KMS-11 (cell line): Measurements from ENCODE around the gene ME2.

Experiments
- H2AFZ ChIP-seq: fragments of 200-600 bp; sonication (generic); 2 replicates; pipeline ENCODE4 v1.6.1; 2016; ENCODE audit warnings: antibody characterized with exemption, mixed run types, low read depth
- H3K27ac ChIP-seq: fragments of 200-600 bp; sonication (generic); 2 replicates; pipeline ENCODE4 v1.6.1; 2016; ENCODE audit warnings: mild to moderate bottlenecking, mixed run types
- H3K27me3 ChIP-seq: fragments of 200-600 bp; sonication (generic); 2 replicates; pipeline ENCODE4 v1.6.1; 2017; ENCODE audit warnings: mild to moderate bottlenecking, low read depth, mixed run types, moderate library complexity; ENCODE audit not compliant: insufficient read depth
- H3K36me3 ChIP-seq: fragments of 200-600 bp; sonication (generic); 2 replicates; pipeline ENCODE4 v1.6.1; 2017; ENCODE audit warnings: mild to moderate bottlenecking, mixed run types; ENCODE audit not compliant: insufficient read depth
- H3K4me1 ChIP-seq: fragments of 200-600 bp; sonication (generic); 2 replicates; pipeline ENCODE4 v1.6.1; 2016; ENCODE audit warnings: mild to moderate bottlenecking, low read depth, mixed run types; ENCODE audit not compliant: poor library complexity, severe bottlenecking
- H3K4me2 ChIP-seq: fragments of 200-600 bp; sonication (generic); 2 replicates; pipeline ENCODE4 v1.7.0; 2016; ENCODE audit warnings: mild to moderate bottlenecking, mixed run types
- H3K4me3 ChIP-seq: fragments of 200-600 bp; sonication (generic); IDR thresholded peaks from 2 replicates; pipeline ENCODE4 v1.6.1; 2017; ENCODE audit warnings: low read depth, low read length, mixed read lengths; ENCODE audit not compliant: insufficient read depth
- H3K79me2 ChIP-seq: fragments of 200-600 bp; sonication (generic); 2 replicates; pipeline ENCODE4 v1.6.1; 2016; ENCODE audit warnings: low read depth, mixed run types; ENCODE audit not compliant: insufficient read depth
- H3K9ac ChIP-seq: fragments of 200-600 bp; sonication (generic); 2 replicates; pipeline ENCODE4 v1.6.1; 2016; ENCODE audit warnings: mild to moderate bottlenecking, mixed run types
- H4K20me1 ChIP-seq: fragments of 200-600 bp; sonication (generic); 2 replicates; pipeline ENCODE4 v1.6.1; 2016; ENCODE audit warnings: mild to moderate bottlenecking, mixed run types; ENCODE audit not compliant: insufficient read depth
- TF ChIP-seq, protein P1 (sequence below): fragments of 200-600 bp; sonication (generic); conservative IDR thresholded peaks from 2 replicates; pipeline ENCODE4 v1.6.1; 2017; ENCODE audit warnings: low read depth, mild to moderate bottlenecking, antibody characterized with exemption, low read length, moderate library complexity, mixed read lengths

The ME2 gene

DNA sequence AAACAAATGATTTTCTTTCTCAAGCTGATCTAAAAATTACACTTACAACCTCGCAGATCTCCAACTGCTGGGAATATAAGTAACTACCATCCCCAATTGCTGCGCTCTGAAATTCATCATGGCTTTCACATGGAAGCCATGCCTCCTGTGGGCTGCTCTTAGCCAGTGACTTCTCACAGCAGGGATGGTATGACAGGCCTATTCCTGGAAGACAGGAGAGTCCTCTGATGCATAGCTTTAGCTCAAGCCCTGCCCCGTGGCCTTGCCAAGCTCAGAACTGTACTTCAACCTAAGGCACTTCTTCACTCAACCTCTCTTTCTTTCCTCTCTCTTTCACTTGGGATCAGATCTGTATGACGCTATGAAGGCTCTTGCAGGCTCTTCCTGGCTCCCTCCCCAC, 76.3 kb downstream of the ME2 start:
- no peaks in the 10 kb centered on the region for H3K27me3 ChIP-seq
- H3K27ac ChIP-seq, result no peak overlapping the region
- H3K4me1 ChIP-seq, result no peaks in the 10 kb centered on the region
- H3K4me3 ChIP-seq, result no peak overlapping the region
- TF ChIP-seq, protein P1, sequence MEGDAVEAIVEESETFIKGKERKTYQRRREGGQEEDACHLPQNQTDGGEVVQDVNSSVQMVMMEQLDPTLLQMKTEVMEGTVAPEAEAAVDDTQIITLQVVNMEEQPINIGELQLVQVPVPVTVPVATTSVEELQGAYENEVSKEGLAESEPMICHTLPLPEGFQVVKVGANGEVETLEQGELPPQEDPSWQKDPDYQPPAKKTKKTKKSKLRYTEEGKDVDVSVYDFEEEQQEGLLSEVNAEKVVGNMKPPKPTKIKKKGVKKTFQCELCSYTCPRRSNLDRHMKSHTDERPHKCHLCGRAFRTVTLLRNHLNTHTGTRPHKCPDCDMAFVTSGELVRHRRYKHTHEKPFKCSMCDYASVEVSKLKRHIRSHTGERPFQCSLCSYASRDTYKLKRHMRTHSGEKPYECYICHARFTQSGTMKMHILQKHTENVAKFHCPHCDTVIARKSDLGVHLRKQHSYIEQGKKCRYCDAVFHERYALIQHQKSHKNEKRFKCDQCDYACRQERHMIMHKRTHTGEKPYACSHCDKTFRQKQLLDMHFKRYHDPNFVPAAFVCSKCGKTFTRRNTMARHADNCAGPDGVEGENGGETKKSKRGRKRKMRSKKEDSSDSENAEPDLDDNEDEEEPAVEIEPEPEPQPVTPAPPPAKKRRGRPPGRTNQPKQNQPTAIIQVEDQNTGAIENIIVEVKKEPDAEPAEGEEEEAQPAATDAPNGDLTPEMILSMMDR, result no peak
- H4K20me1 ChIP-seq, result no peaks in the 10 kb centered on the region
- H3K4me2 ChIP-seq, result no peak overlapping the region
- H3K9ac ChIP-seq, result no peak overlapping the region
- H3K79me2 ChIP-seq, result no peaks in the 10 kb centered on the region
- H3K36me3 ChIP-seq, result no peaks in the 10 kb centered on the region
- H2AFZ ChIP-seq, result no peak overlapping the region

DNA sequence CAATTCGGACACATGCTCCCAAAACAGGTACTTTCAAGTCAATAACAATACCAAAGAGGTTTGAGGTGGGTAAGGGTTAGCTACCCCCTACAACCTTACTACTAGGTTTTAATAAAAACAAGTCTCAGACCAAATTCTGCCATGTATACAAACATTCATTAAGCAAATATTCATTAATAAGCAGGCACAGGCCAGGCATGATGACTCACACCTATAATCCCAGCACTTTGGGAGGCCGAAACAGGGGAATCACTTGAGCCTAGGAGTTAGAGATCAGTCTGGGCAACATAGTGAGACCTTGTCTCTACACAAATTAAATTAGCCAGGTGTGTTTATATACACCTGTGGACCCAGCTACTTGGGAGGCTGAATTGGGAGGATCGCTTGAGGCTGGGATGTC, 77.2 kb downstream of the ME2 start:
- H3K9ac ChIP-seq, result no peak overlapping the region
- H3K36me3 ChIP-seq, result no peaks in the 10 kb centered on the region
- TF ChIP-seq, protein P1, result no peak
- H3K4me3 ChIP-seq, result no peak overlapping the region
- no peak overlapping the region for H2AFZ ChIP-seq
- H3K27me3 ChIP-seq, result no peaks in the 10 kb centered on the region
- H3K79me2 ChIP-seq, result no peaks in the 10 kb centered on the region
- no peaks in the 10 kb centered on the region for H3K4me1 ChIP-seq
- H3K27ac ChIP-seq, result no peak overlapping the region
- no peak overlapping the region for H3K4me2 ChIP-seq
- H4K20me1 ChIP-seq, result no peaks in the 10 kb centered on the region

GRCh38 chr18:50961974-50962373, 83.1 kb downstream of the ME2 start:
- no peaks in the 10 kb centered on the region for H3K36me3 ChIP-seq
- no peak overlapping the region for H3K9ac ChIP-seq
- TF ChIP-seq, protein P1, result no peak
- no peak overlapping the region for H3K4me3 ChIP-seq
- H3K27ac ChIP-seq, result no peak overlapping the region
- no peaks in the 10 kb centered on the region for H3K79me2 ChIP-seq
- H3K27me3 ChIP-seq, result no peaks in the 10 kb centered on the region
- H3K4me2 ChIP-seq, result no peak overlapping the region
- H4K20me1 ChIP-seq, result no peaks in the 10 kb centered on the region
- H3K4me1 ChIP-seq, result no peaks in the 10 kb centered on the region
- no peak overlapping the region for H2AFZ ChIP-seq

- Histone ChIP-seq H3K4me2 (peak within 1 kb of the TSS; percentile 89), H3K27me3 (no peaks in the 10 kb centered on the region), H3K27ac (peak within 1 kb of the TSS; percentile 79)
Observed at GRCh38 chr18:50967714-50968661, 89.1 kb downstream of the ME2 start, which contains the start of gene ELAC1. Gene ELAC1 (plus strand): TSS chr18:50968040. CDS start chr18:50974405, 6,365 bp downstream.

More at GRCh38 chr18:50967714-50968661, 89.1 kb downstream of the ME2 start, which contains the start of gene ELAC1:
- Histone ChIP-seq H3K4me1 (peaks cover 18% of the 10 kb centered on the region), H3K4me3 (peak within 1 kb of the TSS; percentile 53), H3K36me3 (no peaks in the 10 kb centered on the region), H2AFZ (peak within 1 kb of the TSS; percentile 99), H3K9ac (peak within 1 kb of the TSS; percentile 95), H3K79me2 (peaks cover 16% of the 10 kb centered on the region; the same call in 1 of the 2 replicates), H4K20me1 (no peaks in the 10 kb centered on the region)
- TF ChIP-seq, protein P1, result no peak
